NCI-H2171 treated with DMSO at 0.1 percent for 48 hours (cell line): Measurements from ENCODE around the gene GATA5.

ENCODE experiments used
- DNase-seq: peaks from one replicate; lab custom pipeline; 2025; lab: John Stamatoyannopoulos, UW

GATA5 gene

GRCh38 chr20:62475772-62476055 lies at the start of gene GATA5:
TSS of gene GATA5 (minus strand) at chr20:62475995. CDS start at chr20:62475521, 474 bp downstream.
- no peak for DNase-seq

DNA sequence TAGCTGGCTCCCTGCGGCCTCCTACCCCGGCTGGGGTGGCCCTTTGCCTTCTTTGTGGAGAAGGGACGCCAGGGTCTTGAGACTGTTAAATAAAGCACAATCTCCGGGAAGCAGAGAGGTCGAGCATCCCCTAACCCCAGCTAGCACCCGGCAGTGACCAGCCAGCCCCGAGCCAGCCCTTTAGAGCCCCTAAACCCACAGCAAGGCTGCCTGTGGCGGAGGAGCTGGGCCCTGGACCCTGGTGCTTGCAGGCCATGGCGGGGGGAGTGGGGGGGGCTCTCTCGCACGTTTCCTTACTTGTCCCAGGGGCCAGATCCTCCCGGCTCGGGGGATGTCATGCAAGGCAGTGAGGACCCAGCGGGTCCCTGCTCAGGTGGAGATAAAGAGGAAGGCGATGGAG lies 49.2 kb upstream of the GATA5 start:
- no peak for DNase-seq

- no peak for DNase-seq
These were observed 48.7 kb upstream of the GATA5 start for GRCh38 chr20:62524505-62524911.

- no peak for DNase-seq
These were observed 47.8 kb upstream of the GATA5 start for GRCh38 chr20:62523473-62524203.

GRCh38 chr20:62522748-62523396 lies 47.1 kb upstream of the GATA5 start:
- no peak for DNase-seq

DNA sequence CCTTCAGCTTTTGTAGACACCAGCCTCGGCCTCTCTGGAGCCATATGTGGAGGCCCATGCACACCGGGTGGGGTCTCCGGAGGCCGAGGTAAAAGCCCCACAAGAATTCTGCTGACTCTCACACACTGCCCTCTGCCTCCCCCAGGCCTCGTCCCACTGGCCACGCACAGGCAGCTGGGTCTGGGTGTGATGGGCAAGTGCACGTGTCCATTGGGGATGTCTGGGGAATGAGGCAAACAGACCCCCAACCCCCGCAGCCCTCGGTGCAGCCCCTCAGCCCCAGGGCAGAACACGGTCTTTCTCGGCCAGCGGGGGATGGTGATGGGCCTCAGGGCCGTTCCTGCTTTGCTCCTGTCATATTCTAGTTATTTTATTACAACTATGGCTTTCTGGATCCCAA lies 44.0 kb upstream of the GATA5 start:
- no peak for DNase-seq

- DNase-seq, result no peak
These were observed 43.1 kb upstream of the GATA5 start for GRCh38 chr20:62518911-62519310.

DNA sequence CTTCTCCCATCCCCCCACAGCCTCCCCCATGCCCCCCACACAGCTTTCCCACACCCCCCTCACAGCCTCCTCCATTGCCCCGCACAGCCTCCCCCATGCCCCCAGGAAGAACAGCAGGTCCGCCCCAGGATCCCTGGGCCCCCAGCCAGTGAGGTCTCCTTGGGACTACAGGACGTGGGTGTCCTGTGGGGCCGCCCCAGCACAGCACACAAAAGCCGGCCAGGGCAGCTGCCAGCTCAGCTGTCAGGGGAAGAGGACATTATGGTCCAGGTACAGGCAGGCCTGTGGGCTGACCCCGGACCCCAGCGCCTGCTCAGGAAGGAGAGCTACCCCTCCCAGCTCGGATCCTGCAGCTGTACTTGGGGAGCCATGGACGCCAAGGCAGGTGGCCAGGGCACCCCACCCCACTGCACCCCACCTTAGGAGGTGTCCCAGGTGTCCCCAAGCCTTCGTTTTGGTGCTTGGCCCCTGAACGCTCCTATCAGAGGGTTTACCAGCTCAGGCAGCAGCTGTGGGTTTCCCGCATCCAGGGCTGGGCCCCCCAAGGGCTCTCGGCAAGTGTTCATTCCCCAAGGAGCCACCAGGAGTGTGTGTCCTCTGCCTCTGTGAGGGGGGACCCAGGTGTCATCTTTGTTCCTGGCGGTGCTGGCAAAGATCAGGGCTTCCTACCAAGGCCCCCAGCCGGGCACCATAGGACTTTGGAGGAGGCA lies 42.3 kb upstream of the GATA5 start:
- peak; percentile 7 for DNase-seq

DNA sequence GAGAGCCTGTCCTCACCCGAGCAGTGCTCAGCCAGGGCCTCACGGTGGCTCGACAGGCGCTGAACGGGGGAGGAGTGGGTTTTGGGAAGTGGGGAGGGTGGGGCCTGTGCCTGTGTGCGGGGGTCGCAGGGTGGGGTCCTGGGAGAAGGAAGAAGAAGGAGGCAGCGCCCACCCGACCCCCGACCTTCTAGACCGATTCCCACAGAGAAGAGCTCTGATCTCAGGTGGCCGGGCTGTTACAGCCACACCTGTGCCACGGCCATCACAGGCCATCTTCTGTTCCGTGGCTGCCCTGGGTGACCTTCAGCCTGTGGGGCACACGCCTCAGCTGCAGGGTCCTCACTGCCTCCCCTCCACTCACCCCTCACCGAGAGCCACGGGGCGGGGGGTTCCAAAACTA lies 41.4 kb upstream of the GATA5 start:
- DNase-seq, result no peak

DNA sequence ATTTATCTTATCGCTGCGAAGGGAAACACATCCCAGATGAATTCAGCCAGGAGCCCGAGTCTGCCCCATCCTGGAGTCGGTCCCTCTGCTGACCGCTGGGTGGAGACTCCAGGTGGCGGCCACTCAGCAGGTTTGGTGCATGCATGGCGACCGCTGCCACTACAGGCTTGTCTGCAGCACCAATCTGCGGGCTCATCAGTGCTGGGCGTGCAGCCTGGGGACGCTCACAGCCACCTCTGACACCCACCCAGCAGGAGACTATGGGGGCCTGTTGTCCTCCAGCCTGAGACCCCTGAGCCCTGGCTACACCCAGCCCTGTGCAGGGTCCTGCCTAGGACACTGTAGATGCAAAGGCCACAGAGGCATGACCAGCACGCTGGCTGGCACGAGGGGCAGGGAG lies 40.5 kb upstream of the GATA5 start:
- DNase-seq, result no peak

DNA sequence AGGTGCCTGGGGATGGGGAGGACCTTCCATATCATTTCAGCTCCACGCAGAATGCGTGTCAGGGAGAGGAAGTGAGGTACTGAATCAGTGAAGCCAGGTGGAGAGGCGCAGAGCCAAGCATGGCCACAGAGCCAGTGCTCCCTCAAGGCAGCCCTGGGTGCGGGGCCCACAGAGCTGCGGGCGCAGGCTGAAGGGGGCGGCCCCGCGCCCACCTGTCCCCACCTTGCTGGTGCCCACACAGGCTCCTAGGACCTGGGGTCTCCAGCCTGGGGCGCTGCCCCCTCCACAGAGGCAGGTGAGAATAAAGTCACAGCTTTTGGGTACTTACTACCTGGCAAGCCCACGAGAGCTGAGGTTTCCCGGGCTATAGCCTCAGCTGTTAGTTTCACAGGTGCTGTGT lies 40.0 kb upstream of the GATA5 start:
- DNase-seq, result no peak

GRCh38 chr20:62515280-62515679 lies 39.5 kb upstream of the GATA5 start:
- DNase-seq, result no peak

GRCh38 chr20:62513991-62514390 lies 38.2 kb upstream of the GATA5 start:
- no peak for DNase-seq

GRCh38 chr20:62511915-62512610 lies 36.3 kb upstream of the GATA5 start:
- DNase-seq, result no peak

GRCh38 chr20:62511300-62511914 lies 35.6 kb upstream of the GATA5 start:
- DNase-seq, result no peak

DNA sequence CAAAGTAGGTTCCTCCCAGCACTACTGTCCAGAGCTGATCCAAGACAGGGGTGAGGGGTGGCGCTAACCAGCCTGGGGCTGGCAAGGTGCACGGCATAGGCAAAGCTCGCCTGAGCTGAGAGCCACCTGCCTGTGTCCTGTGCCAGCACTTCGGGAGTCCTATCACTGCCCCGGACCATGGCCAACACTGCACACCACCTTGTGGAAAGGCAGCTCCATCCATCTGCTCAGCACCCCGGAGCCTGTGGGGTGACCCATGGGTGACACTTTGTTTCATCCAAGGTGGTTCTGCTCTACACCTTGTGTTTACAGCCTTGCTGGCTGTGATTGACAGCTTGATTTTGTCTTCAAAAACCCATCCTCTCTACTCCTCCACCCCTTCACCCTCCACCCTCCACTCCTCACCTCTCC lies 32.9 kb upstream of the GATA5 start:
- no peak for DNase-seq

DNA sequence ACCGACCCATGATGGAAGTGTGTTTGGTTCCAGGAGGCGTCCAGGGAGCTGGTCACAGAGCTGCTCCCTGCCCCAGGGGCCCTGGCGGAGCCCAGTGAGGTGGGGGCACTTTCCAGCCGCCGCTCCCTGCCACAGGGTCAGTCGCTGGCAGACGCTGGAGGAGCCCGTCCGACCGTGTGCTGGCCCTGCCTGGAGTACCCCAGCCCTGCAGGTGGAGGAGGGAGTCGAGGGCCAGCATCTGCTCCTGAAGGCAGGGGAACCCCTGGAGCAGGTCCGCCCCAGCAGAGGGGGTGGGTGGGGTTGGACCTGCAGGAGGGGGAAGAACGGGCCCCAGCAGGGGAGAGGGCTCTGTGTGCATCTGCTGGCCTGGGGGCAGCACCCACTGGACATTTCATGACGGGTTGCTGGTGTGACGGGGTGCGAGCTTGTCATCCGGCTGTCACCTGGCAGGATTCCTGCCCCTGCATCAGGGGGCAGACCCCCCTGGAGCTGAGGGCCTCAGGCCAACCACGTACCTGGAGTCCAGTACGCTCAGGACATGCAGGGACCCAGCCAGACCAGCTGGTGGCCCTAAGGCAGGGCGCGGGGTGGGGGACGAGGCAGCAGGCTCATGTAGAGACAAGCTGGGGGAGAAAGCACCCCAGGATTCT lies 32.3 kb upstream of the GATA5 start:
- no peak for DNase-seq

- no peak for DNase-seq
These were observed 31.5 kb upstream of the GATA5 start for GRCh38 chr20:62507323-62507722.

DNA sequence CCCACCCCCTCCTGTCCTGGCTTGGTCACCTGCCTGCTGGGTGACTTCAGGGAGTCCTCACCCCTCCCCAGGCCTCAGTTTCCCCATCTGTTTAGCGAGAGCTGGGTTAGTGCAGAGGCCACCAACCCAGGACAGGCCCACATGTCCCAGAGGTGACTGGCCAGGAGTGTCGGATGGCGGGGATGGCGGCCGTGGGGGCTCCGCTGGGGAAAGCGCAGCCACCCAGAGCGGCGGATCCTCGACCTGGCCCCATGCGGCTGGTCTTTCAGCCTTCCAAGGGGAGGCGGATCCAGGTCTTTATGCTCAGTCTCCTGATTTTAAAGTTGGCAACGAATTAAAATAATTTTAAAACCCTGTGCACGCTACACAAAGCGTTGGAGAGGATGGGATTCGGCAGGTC lies 31.0 kb upstream of the GATA5 start:
- DNase-seq, result no peak

DNA sequence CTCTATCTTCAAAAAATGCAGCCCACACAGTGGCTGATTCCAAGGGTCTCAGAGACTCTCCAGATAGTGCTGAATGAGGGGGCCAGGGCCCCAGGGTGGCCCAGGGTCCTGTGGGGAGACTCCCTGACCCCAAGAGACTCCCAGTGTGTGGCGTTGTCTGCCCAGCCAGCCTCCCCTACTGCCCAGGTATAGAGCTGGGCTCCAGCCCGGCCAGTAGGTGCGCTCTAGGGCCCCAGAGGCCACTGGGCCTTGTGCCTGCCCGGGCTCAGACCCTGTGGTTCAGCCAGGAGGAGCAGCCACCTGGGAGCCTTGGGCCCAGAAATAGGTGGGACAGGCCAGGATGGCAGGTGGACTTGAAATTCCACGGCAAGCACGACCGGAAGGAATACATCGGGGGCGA lies 30.3 kb upstream of the GATA5 start:
- DNase-seq, result no peak

DNA sequence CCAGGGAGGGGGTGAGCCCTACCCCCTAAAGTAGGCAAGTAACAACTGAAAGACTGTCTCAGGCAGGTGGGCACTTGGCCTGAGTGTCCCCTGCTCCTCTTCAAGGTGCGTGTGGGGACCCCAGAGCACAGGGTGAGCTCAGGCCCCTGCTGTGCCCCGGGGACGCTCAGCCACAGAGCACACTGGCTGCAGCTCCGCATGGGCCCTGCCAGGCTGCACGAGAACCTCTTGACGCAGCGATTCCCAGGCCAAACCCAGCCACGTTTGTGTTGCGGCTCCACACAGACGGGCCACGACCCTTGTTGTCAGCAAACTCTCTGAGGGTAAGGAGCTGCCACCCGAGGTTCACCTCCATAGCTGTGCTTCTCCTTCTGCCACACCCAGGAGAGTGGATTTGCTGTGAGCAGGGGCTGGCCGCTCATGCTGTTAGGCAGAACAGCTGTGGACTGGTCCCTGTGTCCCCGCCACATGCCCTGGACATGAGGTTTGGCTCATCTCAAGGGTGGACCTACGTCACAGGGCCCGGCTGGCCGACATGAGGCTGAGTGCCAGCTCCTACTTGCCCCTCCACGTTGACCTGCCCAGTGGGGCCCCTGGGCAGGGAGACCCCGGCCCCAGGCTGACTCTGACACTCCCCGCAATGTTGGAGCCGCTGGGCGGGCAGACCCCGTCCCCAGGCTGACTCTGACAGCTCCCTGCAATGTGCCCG lies 29.7 kb upstream of the GATA5 start:
- DNase-seq, result no peak
